Measurements from ENCODE around the gene POPDC2.

The POPDC2 gene

DNA sequence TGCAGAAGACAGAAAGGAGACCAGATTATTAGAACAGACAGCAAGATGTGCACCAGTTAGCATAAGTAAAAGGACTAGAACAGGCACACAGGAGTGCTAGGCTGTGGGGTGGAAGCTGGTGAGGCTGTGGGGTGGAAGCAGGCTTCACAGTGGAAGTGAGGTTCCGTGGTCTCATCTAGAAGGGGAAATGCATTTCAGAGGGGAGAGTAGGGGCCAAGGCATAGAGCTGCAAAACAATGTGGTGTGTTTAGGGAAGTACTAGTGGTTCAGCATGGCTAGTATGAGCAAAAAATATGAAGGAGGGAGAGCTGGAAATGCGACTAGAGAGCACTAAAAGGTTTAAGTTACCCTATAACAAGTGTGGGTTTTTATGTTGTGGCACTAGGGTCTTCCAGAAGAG, 6.5 kb downstream of the POPDC2 start:
- Histone ChIP-seq H3K36me3 (ENCODE audit: control insufficient read depth, insufficient read depth, low read length) (no peaks in the 10 kb centered on the region), H3K27me3 (ENCODE audit: control insufficient read depth, insufficient read depth, low read length, poor library complexity, severe bottlenecking) (no peaks in the 10 kb centered on the region), H3K4me3 (ENCODE audit: insufficient read depth, low read depth, low read length) (no peak overlapping the region), H3K4me1 (ENCODE audit: control insufficient read depth, insufficient read depth, low read length) (no peaks in the 10 kb centered on the region), H3K9me3 (ENCODE audit: control insufficient read depth, low read length) (no peaks in the 10 kb centered on the region), H3K27ac (ENCODE audit: insufficient read depth, low read depth, low read length, poor library complexity, severe bottlenecking) (no peak overlapping the region)
- 46 to 47% methylated on average over 2 of the region's 2 CpGs for WGBS, 2 experiments

- no peak overlapping the region for H3K4me3 ChIP-seq (ENCODE audit: insufficient read depth, low read depth, low read length)
- 95 to 97% methylated on average over 7 of the region's 7 CpGs for WGBS, 2 experiments
- no peaks in the 10 kb centered on the region for H3K9me3 ChIP-seq (ENCODE audit: control insufficient read depth, low read length)
- H3K27me3 ChIP-seq (ENCODE audit: control insufficient read depth, insufficient read depth, low read length, poor library complexity, severe bottlenecking): no peaks in the 10 kb centered on the region
- no peak overlapping the region for H3K27ac ChIP-seq (ENCODE audit: insufficient read depth, low read depth, low read length, poor library complexity, severe bottlenecking)
- H3K4me1 ChIP-seq (ENCODE audit: control insufficient read depth, insufficient read depth, low read length): no peaks in the 10 kb centered on the region
- H3K36me3 ChIP-seq (ENCODE audit: control insufficient read depth, insufficient read depth, low read length): no peaks in the 10 kb centered on the region
Observed at GRCh38 chr3:119652306-119653033, 7.9 kb downstream of the POPDC2 start.

DNA sequence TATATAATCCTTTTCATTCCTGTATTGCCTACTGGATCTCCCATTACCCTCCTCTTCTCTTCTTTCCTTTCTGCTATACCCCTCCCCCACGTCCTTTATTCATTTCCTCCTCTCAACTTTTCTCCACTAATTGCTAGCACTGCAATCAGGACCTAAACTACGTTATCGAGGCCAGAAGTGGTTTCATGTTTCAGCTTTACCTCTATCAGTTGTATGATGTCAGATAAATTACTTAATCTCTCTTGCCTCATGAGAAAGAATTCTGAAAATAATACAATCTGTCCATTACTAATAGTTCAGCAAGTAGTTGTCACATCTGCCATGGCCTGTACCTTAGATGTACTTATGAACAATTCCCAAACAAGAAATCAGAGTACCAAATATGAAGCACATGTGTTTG, 10.6 kb downstream of the POPDC2 start:
- Histone ChIP-seq H3K36me3 (ENCODE audit: control insufficient read depth, insufficient read depth, low read length) (no peaks in the 10 kb centered on the region), H3K27ac (ENCODE audit: insufficient read depth, low read depth, low read length, poor library complexity, severe bottlenecking) (no peak overlapping the region), H3K4me1 (ENCODE audit: control insufficient read depth, insufficient read depth, low read length) (peaks cover 4% of the 10 kb centered on the region), H3K4me3 (ENCODE audit: insufficient read depth, low read depth, low read length) (no peak overlapping the region), H3K27me3 (ENCODE audit: control insufficient read depth, insufficient read depth, low read length, poor library complexity, severe bottlenecking) (no peaks in the 10 kb centered on the region), H3K9me3 (ENCODE audit: control insufficient read depth, low read length) (no peaks in the 10 kb centered on the region)
- 81 to 82% methylated on average over 3 of the region's 3 CpGs for WGBS, 2 experiments

GRCh38 chr3:119647843-119648575, 12.4 kb downstream of the POPDC2 start:
- Histone ChIP-seq H3K4me1 (ENCODE audit: control insufficient read depth, insufficient read depth, low read length) (peaks cover 7% of the 10 kb centered on the region), H3K4me3 (ENCODE audit: insufficient read depth, low read depth, low read length) (no peak overlapping the region), H3K9me3 (ENCODE audit: control insufficient read depth, low read length) (no peaks in the 10 kb centered on the region), H3K27me3 (ENCODE audit: control insufficient read depth, insufficient read depth, low read length, poor library complexity, severe bottlenecking) (no peaks in the 10 kb centered on the region), H3K36me3 (ENCODE audit: control insufficient read depth, insufficient read depth, low read length) (no peaks in the 10 kb centered on the region), H3K27ac (ENCODE audit: insufficient read depth, low read depth, low read length, poor library complexity, severe bottlenecking) (no peak overlapping the region)
- WGBS, 2 experiments: 87 to 91% methylated on average over 12 of the region's 12 CpGs

GRCh38 chr3:119647171-119647570, 13.2 kb downstream of the POPDC2 start:
- WGBS, 2 experiments: 93 to 95% methylated on average over 2 of the region's 2 CpGs
- Histone ChIP-seq H3K36me3 (ENCODE audit: control insufficient read depth, insufficient read depth, low read length) (no peaks in the 10 kb centered on the region), H3K4me3 (ENCODE audit: insufficient read depth, low read depth, low read length) (no peak overlapping the region), H3K9me3 (ENCODE audit: control insufficient read depth, low read length) (no peaks in the 10 kb centered on the region), H3K27ac (ENCODE audit: insufficient read depth, low read depth, low read length, poor library complexity, severe bottlenecking) (no peak overlapping the region), H3K4me1 (ENCODE audit: control insufficient read depth, insufficient read depth, low read length) (peaks cover 10% of the 10 kb centered on the region), H3K27me3 (ENCODE audit: control insufficient read depth, insufficient read depth, low read length, poor library complexity, severe bottlenecking) (no peaks in the 10 kb centered on the region)

- Histone ChIP-seq H3K4me3 (ENCODE audit: insufficient read depth, low read depth, low read length) (no peak overlapping the region), H3K27ac (ENCODE audit: insufficient read depth, low read depth, low read length, poor library complexity, severe bottlenecking) (no peak overlapping the region), H3K36me3 (ENCODE audit: control insufficient read depth, insufficient read depth, low read length) (no peaks in the 10 kb centered on the region), H3K4me1 (ENCODE audit: control insufficient read depth, insufficient read depth, low read length) (peaks cover 10% of the 10 kb centered on the region), H3K27me3 (ENCODE audit: control insufficient read depth, insufficient read depth, low read length, poor library complexity, severe bottlenecking) (no peaks in the 10 kb centered on the region), H3K9me3 (ENCODE audit: control insufficient read depth, low read length) (no peaks in the 10 kb centered on the region)
- WGBS, 2 experiments: 95 to 100% methylated on average over 1 of the region's 1 CpG
Observed at GRCh38 chr3:119645813-119646212, 14.6 kb downstream of the POPDC2 start.

DNA sequence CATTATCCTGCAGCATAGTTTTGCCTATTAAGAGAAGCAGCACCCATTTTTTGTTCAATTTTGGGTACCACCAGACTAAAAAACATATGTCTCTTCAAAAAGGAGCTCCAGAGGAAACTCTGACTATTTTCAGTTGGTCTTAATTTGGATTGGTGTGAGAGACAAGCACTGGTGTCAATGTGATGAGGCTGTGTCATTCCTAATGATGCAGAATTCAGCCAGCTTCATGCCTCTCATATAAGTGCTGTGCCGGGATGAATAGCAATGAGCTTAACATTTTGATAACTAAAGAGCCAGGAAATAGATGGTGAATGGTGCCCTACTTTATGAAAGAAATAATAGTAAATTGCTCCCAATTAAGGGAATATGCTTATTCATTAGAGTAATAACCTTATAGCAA, 15.9 kb downstream of the POPDC2 start:
- Histone ChIP-seq H3K4me3 (ENCODE audit: insufficient read depth, low read depth, low read length) (no peak overlapping the region), H3K9me3 (ENCODE audit: control insufficient read depth, low read length) (no peaks in the 10 kb centered on the region), H3K4me1 (ENCODE audit: control insufficient read depth, insufficient read depth, low read length) (peaks cover 10% of the 10 kb centered on the region), H3K27me3 (ENCODE audit: control insufficient read depth, insufficient read depth, low read length, poor library complexity, severe bottlenecking) (no peaks in the 10 kb centered on the region), H3K36me3 (ENCODE audit: control insufficient read depth, insufficient read depth, low read length) (no peaks in the 10 kb centered on the region), H3K27ac (ENCODE audit: insufficient read depth, low read depth, low read length, poor library complexity, severe bottlenecking) (no peak overlapping the region)
- 70 to 89% methylated on average over 1 of the region's 1 CpG for WGBS, 2 experiments

GRCh38 chr3:119643528-119643927, 16.9 kb downstream of the POPDC2 start:
- 96 to 97% methylated on average over 2 of the region's 2 CpGs for WGBS, 2 experiments
- Histone ChIP-seq H3K27ac (ENCODE audit: insufficient read depth, low read depth, low read length, poor library complexity, severe bottlenecking) (no peak overlapping the region), H3K4me1 (ENCODE audit: control insufficient read depth, insufficient read depth, low read length) (peaks cover 12% of the 10 kb centered on the region), H3K36me3 (ENCODE audit: control insufficient read depth, insufficient read depth, low read length) (no peaks in the 10 kb centered on the region), H3K4me3 (ENCODE audit: insufficient read depth, low read depth, low read length) (no peak overlapping the region), H3K9me3 (ENCODE audit: control insufficient read depth, low read length) (no peaks in the 10 kb centered on the region), H3K27me3 (ENCODE audit: control insufficient read depth, insufficient read depth, low read length, poor library complexity, severe bottlenecking) (no peaks in the 10 kb centered on the region)

GRCh38 chr3:119642746-119643473, 17.5 kb downstream of the POPDC2 start:
- Histone ChIP-seq H3K27me3 (ENCODE audit: control insufficient read depth, insufficient read depth, low read length, poor library complexity, severe bottlenecking) (no peaks in the 10 kb centered on the region), H3K27ac (ENCODE audit: insufficient read depth, low read depth, low read length, poor library complexity, severe bottlenecking) (no peak overlapping the region), H3K4me1 (ENCODE audit: control insufficient read depth, insufficient read depth, low read length) (peaks cover 13% of the 10 kb centered on the region), H3K9me3 (ENCODE audit: control insufficient read depth, low read length) (no peaks in the 10 kb centered on the region), H3K36me3 (ENCODE audit: control insufficient read depth, insufficient read depth, low read length) (no peaks in the 10 kb centered on the region), H3K4me3 (ENCODE audit: insufficient read depth, low read depth, low read length) (no peak overlapping the region)
- WGBS, 2 experiments: 89 to 90% methylated on average over 5 of the region's 5 CpGs

GRCh38 chr3:119641416-119641815, 19.0 kb downstream of the POPDC2 start:
- 100% methylated on average over 1 to 2 of the region's 2 CpGs for WGBS, 2 experiments
- peaks cover 9% of the 10 kb centered on the region for H3K4me1 ChIP-seq (ENCODE audit: control insufficient read depth, insufficient read depth, low read length)
- H3K9me3 ChIP-seq (ENCODE audit: control insufficient read depth, low read length): no peaks in the 10 kb centered on the region

More at GRCh38 chr3:119641416-119641815, 19.0 kb downstream of the POPDC2 start:
- H3K36me3 ChIP-seq (ENCODE audit: control insufficient read depth, insufficient read depth, low read length): no peaks in the 10 kb centered on the region
- H3K27ac ChIP-seq (ENCODE audit: insufficient read depth, low read depth, low read length, poor library complexity, severe bottlenecking): no peak overlapping the region
- H3K4me3 ChIP-seq (ENCODE audit: insufficient read depth, low read depth, low read length): no peak overlapping the region
- H3K27me3 ChIP-seq (ENCODE audit: control insufficient read depth, insufficient read depth, low read length, poor library complexity, severe bottlenecking): no peaks in the 10 kb centered on the region

Measured in ectodermal cell (in vitro differentiated cells).